Astrocyte (in vitro differentiated cells and primary cell): Measurements from ENCODE around the gene CHST10.

Source experiments
- EZH2 ChIP-seq: IDR thresholded peaks from 2 replicates; pipeline ENCODE4 v1.6.1; 2012; ENCODE audit warnings: mild to moderate bottlenecking, low read length, inconsistent platforms; ENCODE audit not compliant: insufficient read depth
- TF ChIP-seq, protein P1 (sequence below): IDR thresholded peaks from 2 replicates; pipeline ENCODE4 v1.5.1; 2011; ENCODE audit warnings: low read depth, mild to moderate bottlenecking, inconsistent platforms, low read length, moderate library complexity; ENCODE audit not compliant: insufficient read depth

DNA sequence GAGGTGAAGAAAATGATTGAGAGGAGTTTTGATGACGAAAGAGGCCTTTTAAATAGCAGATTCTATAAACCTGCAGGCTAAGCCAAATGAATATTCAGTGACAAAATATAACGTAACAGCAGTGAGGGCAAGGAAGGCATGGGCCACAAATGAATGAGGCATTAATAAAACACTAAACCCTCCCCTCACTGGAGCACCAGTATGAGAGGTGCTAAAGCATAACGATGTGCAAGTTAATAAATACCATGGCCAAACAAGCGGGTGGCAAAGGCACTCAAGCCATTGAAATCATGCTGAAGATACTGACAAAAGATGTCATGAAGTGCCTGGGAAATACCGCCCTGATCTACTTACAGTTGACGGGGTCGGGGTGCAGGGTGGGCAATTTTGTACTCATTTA, 64.9 kb downstream of the CHST10 start:
- TF ChIP-seq, protein P1, sequence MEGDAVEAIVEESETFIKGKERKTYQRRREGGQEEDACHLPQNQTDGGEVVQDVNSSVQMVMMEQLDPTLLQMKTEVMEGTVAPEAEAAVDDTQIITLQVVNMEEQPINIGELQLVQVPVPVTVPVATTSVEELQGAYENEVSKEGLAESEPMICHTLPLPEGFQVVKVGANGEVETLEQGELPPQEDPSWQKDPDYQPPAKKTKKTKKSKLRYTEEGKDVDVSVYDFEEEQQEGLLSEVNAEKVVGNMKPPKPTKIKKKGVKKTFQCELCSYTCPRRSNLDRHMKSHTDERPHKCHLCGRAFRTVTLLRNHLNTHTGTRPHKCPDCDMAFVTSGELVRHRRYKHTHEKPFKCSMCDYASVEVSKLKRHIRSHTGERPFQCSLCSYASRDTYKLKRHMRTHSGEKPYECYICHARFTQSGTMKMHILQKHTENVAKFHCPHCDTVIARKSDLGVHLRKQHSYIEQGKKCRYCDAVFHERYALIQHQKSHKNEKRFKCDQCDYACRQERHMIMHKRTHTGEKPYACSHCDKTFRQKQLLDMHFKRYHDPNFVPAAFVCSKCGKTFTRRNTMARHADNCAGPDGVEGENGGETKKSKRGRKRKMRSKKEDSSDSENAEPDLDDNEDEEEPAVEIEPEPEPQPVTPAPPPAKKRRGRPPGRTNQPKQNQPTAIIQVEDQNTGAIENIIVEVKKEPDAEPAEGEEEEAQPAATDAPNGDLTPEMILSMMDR, result no peak
- no peak for TF ChIP-seq EZH2
